Activated naive CD8-positive, alpha-beta T cell treated with anti-CD3 and anti-CD28 coated beads, Interleukin-2, amount 50 U/mL, for 24 hours (primary cell): Measurements from ENCODE around the gene RAB3C.

ENCODE experiments used
- ATAC-seq: fragments of 150-1000 bp; cut with Tn5 transposase; one replicate; pipeline ENCODE4 v1.10.0; 2021
- DNase-seq: peaks from one replicate; pipeline ENCODE4 v3.0.0; 2021
- H3K27ac Mint-ChIP-seq: one replicate; pipeline ENCODE4 v1.8.0; 2021; ENCODE audit warnings: mild to moderate bottlenecking, mixed read lengths
- H3K27me3 Mint-ChIP-seq: one replicate; pipeline ENCODE4 v1.8.0; 2021; ENCODE audit warnings: mixed read lengths
- H3K36me3 Mint-ChIP-seq: one replicate; pipeline ENCODE4 v1.8.0; 2021; ENCODE audit warnings: low read depth, mixed read lengths
- H3K4me1 Mint-ChIP-seq: one replicate; pipeline ENCODE4 v1.8.0; 2021; ENCODE audit warnings: mixed read lengths
- H3K4me3 Mint-ChIP-seq: one replicate; pipeline ENCODE4 v1.8.0; 2021; ENCODE audit warnings: mild to moderate bottlenecking, moderate library complexity, mixed read lengths
- H3K9me3 Mint-ChIP-seq: one replicate; pipeline ENCODE4 v1.8.0; 2021; ENCODE audit warnings: mixed read lengths

The RAB3C gene

DNA sequence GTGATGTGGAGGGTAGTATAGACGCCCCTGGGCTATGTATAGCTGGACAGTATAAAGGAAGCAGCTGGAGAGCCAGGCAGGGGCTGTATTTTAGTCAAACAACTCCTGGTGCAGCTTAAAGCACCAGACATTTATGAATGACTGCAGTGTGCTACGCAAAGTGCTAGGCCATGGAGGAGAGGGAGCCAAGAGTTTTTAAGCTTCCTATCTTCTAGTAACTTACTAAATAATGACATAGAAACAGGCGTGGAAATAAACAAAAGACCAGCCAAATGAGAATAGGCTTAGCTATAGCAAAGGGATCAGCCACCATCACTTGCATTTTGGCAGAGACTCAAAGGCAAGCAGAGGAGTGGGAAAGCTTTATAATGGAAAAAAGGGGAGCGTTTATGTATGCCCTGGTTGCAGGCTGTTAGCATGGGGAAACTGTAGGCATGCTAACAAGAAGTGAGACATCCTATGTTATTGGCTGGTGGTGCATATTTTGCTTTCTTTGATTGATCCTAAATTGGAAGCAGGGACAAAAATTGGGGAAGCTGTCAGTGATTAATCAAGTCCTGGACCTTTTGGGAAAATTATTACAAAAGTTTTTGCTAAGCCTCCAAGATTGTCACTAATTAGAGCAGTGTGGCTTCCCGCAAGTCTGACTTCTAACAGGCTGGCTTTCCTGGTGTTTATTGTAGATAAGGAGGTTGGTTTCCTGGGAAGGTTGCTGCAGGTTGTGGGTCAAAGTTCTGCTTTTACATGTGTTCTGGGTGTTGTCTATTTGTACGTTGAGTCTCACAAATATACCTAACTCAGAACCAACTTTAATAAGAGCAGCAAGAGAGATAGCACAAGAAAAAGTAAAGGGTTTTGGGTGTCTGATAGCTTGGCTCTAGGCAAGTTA lies 46.6 kb downstream of the RAB3C start:
- H3K36me3 Mint-ChIP-seq = no peaks in the 10 kb centered on the region
- DNase-seq (no peak), ATAC-seq (no peak)
- H3K27me3 Mint-ChIP-seq = peaks cover 2% of the 10 kb centered on the region
- H3K4me3 Mint-ChIP-seq = no peak overlapping the region
- no peaks in the 10 kb centered on the region for H3K9me3 Mint-ChIP-seq
- no peaks in the 10 kb centered on the region for H3K4me1 Mint-ChIP-seq
- H3K27ac Mint-ChIP-seq = no peak overlapping the region

DNA sequence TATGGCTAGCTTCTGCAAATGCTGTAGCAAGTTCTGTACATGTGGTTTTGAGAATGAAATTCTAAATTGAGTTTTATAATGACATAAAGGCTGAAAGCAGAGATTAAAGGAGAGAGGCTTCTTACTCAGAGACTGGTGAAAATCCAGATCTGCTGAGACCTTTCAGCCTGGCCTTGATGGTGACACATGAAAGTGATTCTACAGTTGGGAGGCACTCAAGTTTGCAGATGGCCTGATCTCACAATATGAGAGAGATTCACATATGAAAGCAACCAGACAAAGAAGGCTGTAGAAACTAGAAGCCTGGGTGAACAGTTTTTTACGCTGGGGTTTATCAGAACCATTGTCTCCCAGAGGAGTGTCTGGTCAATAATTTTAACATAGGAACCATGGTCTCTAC lies 49.0 kb downstream of the RAB3C start:
- no peak overlapping the region for H3K4me3 Mint-ChIP-seq
- H3K27me3 Mint-ChIP-seq = peaks cover 2% of the 10 kb centered on the region
- H3K9me3 Mint-ChIP-seq = no peaks in the 10 kb centered on the region
- DNase-seq (no peak), ATAC-seq (no peak)
- H3K36me3 Mint-ChIP-seq = no peaks in the 10 kb centered on the region
- no peak overlapping the region for H3K27ac Mint-ChIP-seq
- H3K4me1 Mint-ChIP-seq = no peaks in the 10 kb centered on the region

DNA sequence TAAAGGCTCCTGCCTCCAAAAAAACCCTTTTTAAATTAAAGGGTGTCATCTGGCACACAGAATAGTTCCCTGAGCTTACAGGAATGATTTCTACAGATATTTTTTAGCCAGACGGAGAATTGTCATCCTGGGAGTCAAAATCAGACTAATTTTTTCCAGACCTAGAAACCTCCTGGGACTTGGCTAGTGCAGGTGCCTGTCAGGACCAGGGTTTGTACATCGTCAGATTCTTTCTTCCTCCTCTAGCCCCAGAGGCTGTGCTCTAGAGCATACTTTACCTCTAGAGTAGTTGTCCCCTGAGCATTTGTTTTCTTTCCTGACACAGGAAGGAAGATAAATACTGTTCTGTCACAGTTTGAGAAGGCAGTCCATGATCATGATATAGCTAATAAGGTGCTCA lies 52.5 kb downstream of the RAB3C start:
- H3K27ac Mint-ChIP-seq = no peak overlapping the region
- no peak overlapping the region for H3K4me3 Mint-ChIP-seq
- H3K27me3 Mint-ChIP-seq = peaks cover 5% of the 10 kb centered on the region
- H3K36me3 Mint-ChIP-seq = no peaks in the 10 kb centered on the region
- H3K4me1 Mint-ChIP-seq = no peaks in the 10 kb centered on the region
- DNase-seq (no peak), ATAC-seq (no peak)
- no peaks in the 10 kb centered on the region for H3K9me3 Mint-ChIP-seq

DNA sequence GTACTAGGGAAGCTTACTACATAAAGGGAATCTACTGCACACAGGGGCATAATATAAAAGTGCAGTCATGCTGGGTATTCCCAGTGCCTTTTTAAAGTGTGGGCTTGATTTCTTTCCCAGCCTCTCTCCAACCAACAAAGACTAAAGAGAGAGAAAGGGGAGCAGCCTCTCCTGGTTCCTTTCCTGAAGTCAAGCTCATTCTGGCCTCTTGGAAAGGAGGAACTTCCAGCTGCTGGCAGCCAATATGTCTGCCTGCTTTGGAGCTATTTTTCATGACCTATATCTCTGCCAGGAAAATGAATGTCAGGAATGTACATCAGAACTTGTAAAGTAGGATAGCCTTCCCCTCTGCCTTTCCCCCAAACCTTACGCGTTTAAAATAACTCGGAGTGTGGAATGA lies 57.1 kb downstream of the RAB3C start:
- H3K36me3 Mint-ChIP-seq = no peaks in the 10 kb centered on the region
- H3K27ac Mint-ChIP-seq = no peak overlapping the region
- ATAC-seq (no peak), DNase-seq (no peak)
- no peaks in the 10 kb centered on the region for H3K9me3 Mint-ChIP-seq
- H3K4me3 Mint-ChIP-seq = no peak overlapping the region
- peaks cover 3% of the 10 kb centered on the region for H3K27me3 Mint-ChIP-seq
- H3K4me1 Mint-ChIP-seq = no peaks in the 10 kb centered on the region

DNA sequence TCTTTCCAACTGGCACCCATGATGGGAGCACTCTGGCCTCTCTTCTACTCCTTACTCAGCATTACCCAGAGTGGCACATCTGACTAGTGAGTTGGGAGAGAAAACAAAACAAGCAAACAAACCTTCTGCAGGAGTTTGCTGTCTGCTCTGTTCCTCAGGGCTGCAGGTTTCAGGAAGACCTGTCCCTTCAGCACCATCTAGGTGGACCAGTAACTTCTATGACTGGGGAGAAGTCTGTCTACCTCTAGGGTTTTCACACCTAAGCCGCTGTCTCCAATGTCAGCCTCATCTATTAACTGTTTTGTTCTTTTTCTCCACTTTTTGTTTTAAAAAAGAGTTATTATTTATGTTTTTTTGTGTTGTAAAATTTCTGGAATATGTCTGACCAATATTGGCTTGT lies 58.7 kb downstream of the RAB3C start:
- H3K36me3 Mint-ChIP-seq = no peaks in the 10 kb centered on the region
- no peak overlapping the region for H3K27ac Mint-ChIP-seq
- DNase-seq = no peak
- H3K9me3 Mint-ChIP-seq = no peaks in the 10 kb centered on the region
- no peak for ATAC-seq
- H3K4me3 Mint-ChIP-seq = no peak overlapping the region
- H3K4me1 Mint-ChIP-seq = no peaks in the 10 kb centered on the region
- H3K27me3 Mint-ChIP-seq = peaks cover 3% of the 10 kb centered on the region

DNA sequence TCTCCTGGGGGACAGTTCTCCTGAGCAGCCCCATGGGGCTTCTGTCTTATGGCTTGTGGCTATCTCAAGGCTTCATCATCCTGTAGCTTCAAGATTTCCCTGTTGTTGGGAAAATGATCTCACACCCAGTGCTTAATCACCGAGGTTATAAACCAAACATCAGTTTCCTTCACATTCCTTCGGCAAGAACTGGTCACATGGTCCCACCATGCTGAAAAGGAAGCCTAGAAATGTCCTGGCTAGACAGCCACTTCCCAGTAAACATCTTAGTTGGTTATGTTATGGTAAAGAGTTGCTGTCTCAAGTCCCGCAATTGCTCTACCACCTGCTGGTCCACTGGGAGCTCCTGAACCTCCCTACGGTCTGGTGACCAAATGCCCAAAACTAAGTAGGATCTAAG lies 66.0 kb downstream of the RAB3C start:
- H3K4me1 Mint-ChIP-seq = no peaks in the 10 kb centered on the region
- no peaks in the 10 kb centered on the region for H3K27me3 Mint-ChIP-seq
- no peak overlapping the region for H3K27ac Mint-ChIP-seq
- ATAC-seq = no peak
- H3K9me3 Mint-ChIP-seq = no peaks in the 10 kb centered on the region
- no peaks in the 10 kb centered on the region for H3K36me3 Mint-ChIP-seq
- H3K4me3 Mint-ChIP-seq = no peak overlapping the region
- no peak for DNase-seq

DNA sequence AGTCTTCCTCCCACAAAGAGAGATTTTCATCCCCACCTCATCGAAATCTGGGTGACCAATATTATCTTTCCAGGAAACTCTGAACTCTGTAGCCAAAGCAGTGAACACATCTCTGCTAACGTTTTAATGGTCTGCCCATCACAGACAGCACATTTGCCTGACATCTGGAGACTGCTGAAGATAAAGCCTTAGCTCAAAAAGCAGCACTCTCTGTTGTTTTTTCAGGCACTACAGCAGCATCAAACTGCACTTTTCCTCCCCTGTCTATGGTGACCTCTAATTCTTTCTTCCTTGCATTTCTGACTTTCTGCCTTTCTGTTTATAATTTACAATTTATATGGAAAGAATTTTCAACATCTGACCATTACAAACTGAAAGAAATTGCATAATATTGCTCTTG lies 66.8 kb downstream of the RAB3C start:
- no peaks in the 10 kb centered on the region for H3K9me3 Mint-ChIP-seq
- no peak for ATAC-seq
- H3K36me3 Mint-ChIP-seq = no peaks in the 10 kb centered on the region
- no peaks in the 10 kb centered on the region for H3K27me3 Mint-ChIP-seq
- DNase-seq = no peak
- no peak overlapping the region for H3K27ac Mint-ChIP-seq
- H3K4me3 Mint-ChIP-seq = no peak overlapping the region
- H3K4me1 Mint-ChIP-seq = no peaks in the 10 kb centered on the region

DNA sequence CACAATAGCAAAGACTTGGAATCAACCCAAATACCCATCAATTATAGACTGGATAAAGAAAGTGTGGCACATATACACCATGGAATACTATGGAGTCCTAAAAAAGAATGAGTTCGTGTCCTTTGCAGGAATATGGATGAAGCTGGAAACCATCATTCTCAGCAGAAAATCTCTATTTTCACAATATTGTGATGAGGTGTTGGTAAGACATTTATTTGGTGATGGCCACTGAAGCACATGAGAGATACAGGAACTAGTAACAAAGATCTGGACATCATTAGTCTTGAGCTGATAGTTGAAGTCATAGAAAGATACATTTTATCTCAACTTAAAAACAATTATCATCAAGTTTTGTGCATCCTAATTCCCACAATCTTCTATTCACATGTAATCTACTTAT lies 70.6 kb downstream of the RAB3C start:
- H3K36me3 Mint-ChIP-seq = no peaks in the 10 kb centered on the region
- no peaks in the 10 kb centered on the region for H3K4me1 Mint-ChIP-seq
- no peak overlapping the region for H3K27ac Mint-ChIP-seq
- no peak for DNase-seq
- no peak for ATAC-seq
- peaks cover 3% of the 10 kb centered on the region for H3K9me3 Mint-ChIP-seq
- H3K4me3 Mint-ChIP-seq = no peak overlapping the region
- H3K27me3 Mint-ChIP-seq = no peaks in the 10 kb centered on the region

DNA sequence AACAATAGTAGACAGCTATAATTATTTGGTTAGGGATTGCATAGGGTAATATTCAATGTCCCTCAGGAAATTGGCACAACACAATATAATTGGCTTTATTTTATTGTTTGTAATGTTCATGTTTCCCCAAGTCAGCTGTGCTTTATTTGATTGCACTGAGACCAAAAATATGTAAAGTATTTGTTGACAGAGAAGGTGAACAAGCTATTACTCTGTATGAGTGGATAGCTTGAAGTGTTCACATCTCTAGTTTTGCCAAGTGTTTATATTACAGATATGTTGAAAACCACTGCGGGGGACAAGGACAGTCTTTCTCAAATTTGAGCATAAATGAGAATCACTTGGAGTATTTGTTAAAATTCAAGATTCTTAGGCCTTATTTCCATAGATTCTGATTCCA lies 83.3 kb downstream of the RAB3C start:
- Mint-ChIP-seq H3K9me3 (no peaks in the 10 kb centered on the region), H3K36me3 (no peaks in the 10 kb centered on the region), H3K4me3 (no peak overlapping the region), H3K27ac (no peak overlapping the region), H3K27me3 (no peaks in the 10 kb centered on the region), H3K4me1 (no peaks in the 10 kb centered on the region)
- ATAC-seq (no peak), DNase-seq (no peak)

DNA sequence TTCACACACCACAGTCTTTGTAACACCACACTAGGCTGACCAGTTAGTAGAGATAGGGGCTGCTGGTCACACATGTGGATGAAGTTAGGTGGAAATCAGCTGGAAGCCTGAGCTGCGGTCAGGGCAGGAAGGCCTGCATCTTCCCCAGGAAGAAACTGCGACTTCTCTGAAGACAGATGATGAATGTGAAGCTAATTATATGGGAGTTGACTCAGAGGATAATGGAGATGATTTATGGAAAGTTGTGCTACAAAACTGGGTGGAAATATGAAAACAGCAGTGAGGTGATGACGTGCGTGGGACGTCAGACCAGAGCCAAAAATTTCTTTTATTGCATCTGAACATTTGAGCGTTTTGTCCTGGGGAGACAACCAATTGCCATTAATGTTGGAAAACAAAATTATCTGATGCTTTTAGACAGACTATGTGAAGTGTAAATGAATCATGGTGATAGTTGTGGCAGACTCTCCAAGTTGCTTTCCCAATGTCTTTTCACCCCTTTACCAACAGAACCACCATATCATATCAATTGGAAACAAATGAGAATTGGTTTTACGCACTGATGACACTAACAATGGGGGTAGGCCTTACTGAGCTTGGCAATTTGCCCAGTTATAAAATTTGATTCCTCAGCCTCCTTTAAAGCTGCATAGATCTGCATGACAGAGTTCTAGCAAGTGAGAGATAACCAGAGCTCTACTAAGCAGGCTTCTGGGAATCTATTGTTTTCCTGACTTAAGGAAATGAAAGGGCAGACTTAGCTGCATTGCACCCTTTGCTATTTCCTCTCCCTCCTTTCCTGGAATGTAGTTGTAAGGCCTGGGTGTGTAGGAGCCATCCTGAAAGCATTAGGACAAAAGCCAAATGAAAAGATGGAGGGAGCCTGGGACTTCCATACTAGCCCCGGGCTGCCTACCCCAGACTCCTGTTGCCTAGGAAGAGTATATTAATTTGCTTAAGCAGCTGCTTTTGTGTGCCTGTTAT lies 84.0 kb downstream of the RAB3C start:
- H3K27me3 Mint-ChIP-seq = no peaks in the 10 kb centered on the region
- no peaks in the 10 kb centered on the region for H3K9me3 Mint-ChIP-seq
- no peak for ATAC-seq
- H3K27ac Mint-ChIP-seq = no peak overlapping the region
- no peaks in the 10 kb centered on the region for H3K36me3 Mint-ChIP-seq
- DNase-seq = no peak
- no peak overlapping the region for H3K4me3 Mint-ChIP-seq
- H3K4me1 Mint-ChIP-seq = no peaks in the 10 kb centered on the region

DNA sequence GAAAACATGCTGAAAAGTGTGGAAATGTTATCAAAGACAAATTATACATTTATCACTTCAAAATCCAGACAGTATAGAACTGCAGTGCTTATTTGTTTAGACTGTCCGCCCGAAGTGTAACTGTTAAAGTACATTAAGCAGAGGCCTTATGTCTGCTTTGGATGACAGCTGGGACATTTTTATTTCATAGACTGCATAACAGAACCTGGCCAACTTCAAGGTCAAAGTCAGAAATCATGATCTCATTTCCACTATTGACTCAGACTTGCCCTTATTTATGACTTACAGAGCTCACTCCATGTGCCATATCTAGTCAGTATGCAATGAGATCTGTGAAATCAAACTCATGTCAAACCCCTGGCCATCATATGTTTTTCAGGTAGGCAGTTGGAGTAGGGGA lies 87.7 kb downstream of the RAB3C start:
- H3K36me3 Mint-ChIP-seq = no peaks in the 10 kb centered on the region
- H3K27me3 Mint-ChIP-seq = no peaks in the 10 kb centered on the region
- no peak for ATAC-seq
- H3K4me3 Mint-ChIP-seq = no peak overlapping the region
- no peak overlapping the region for H3K27ac Mint-ChIP-seq
- no peak for DNase-seq
- no peaks in the 10 kb centered on the region for H3K4me1 Mint-ChIP-seq
- H3K9me3 Mint-ChIP-seq = no peaks in the 10 kb centered on the region

DNA sequence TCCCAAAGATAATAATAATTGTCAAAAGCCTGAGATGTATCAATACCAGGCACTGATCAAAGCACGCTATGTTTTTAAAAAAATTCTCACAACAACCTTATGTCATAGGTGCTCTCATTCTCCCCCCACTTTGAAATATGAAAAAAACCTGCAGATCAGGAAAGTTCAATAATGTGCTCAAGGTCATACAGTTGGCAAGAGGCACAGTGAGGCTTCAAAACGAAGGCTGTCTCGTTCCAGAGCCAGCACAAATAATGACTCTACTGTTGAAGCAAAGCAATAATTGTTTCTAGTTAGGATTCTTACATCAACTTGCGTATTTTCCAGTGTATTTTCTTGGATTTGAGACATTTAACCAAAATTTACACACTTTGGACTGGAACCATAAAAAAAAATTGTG lies 88.3 kb downstream of the RAB3C start:
- H3K27me3 Mint-ChIP-seq = no peaks in the 10 kb centered on the region
- DNase-seq (no peak), ATAC-seq (no peak)
- H3K9me3 Mint-ChIP-seq = no peaks in the 10 kb centered on the region
- H3K36me3 Mint-ChIP-seq = no peaks in the 10 kb centered on the region
- no peaks in the 10 kb centered on the region for H3K4me1 Mint-ChIP-seq
- no peak overlapping the region for H3K4me3 Mint-ChIP-seq
- no peak overlapping the region for H3K27ac Mint-ChIP-seq

DNA sequence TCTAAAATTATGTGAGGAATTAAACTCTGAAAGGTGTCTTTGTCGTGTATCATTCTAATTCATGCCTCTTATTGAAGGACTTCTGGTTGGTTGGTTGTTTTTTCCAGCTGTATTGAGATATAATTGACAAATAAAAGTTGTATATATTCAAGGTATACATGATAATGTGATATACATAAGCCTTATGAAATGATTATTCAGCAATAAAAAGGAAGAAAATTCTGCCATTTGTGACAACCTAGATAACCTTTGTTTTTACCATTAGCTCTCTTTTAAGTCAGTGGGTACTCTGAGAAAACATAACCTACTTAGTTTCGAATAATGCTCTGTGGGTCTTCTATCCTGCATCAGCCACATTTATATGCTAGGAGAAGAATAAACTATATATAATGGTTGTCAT lies 89.6 kb downstream of the RAB3C start:
- ATAC-seq (no peak), DNase-seq (no peak)
- no peaks in the 10 kb centered on the region for H3K27me3 Mint-ChIP-seq
- H3K36me3 Mint-ChIP-seq = no peaks in the 10 kb centered on the region
- H3K4me1 Mint-ChIP-seq = no peaks in the 10 kb centered on the region
- H3K9me3 Mint-ChIP-seq = no peaks in the 10 kb centered on the region
- no peak overlapping the region for H3K27ac Mint-ChIP-seq
- H3K4me3 Mint-ChIP-seq = no peak overlapping the region

DNA sequence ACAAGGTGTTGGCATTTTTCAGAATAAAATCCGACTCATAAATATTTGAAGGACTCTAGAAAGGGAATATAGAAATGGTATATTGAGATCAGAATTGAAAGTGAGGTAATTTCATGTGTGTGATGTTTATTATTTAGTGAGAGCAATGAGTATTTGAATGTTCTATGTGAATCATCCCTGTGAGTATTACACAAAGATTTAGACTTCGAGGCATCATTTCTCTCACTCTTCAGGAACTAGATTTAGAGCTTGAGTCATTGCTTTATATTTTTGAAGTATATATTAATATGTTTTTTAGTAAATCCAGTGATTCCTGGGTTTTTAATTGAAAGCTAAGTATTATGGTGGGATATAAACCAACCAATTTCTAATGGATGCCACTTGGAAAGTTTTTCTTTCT lies 91.2 kb downstream of the RAB3C start:
- no peak for ATAC-seq
- Mint-ChIP-seq H3K4me3 (no peak overlapping the region), H3K4me1 (no peaks in the 10 kb centered on the region), H3K36me3 (no peaks in the 10 kb centered on the region), H3K27me3 (no peaks in the 10 kb centered on the region), H3K27ac (no peak overlapping the region), H3K9me3 (no peaks in the 10 kb centered on the region)
- DNase-seq = no peak

DNA sequence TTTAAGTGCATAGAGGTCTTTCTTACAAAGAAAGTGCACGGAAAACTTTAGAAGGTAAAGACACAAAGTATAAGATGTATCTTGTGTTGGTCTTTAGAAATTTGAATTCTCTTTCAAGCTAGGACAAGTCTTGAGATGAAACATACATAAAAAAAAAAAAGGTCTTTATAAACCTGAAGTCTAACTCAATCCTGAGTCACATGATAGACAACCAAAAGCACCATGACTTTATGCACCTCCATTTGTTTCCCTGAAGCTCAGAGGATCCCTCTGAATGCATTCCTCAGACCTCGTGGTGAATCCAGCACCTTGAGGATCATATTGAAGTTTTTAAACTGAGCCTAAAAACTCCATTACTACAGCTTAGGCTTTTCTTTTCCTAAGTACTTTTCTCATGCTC lies 91.8 kb downstream of the RAB3C start:
- Mint-ChIP-seq H3K9me3 (no peaks in the 10 kb centered on the region), H3K27me3 (no peaks in the 10 kb centered on the region), H3K27ac (no peak overlapping the region), H3K4me3 (no peak overlapping the region), H3K36me3 (no peaks in the 10 kb centered on the region), H3K4me1 (no peaks in the 10 kb centered on the region)
- ATAC-seq (no peak), DNase-seq (no peak)
